Neuronal stem cell (in vitro differentiated cells): ENCODE data around the gene KRT15.

ENCODE experiments used
- DNase-seq: peaks from one replicate; pipeline ENCODE4 v3.0.0-alpha.2; 2013; ENCODE audit warnings: low spot score
- H2AFZ ChIP-seq: one replicate; pipeline ENCODE4 v1.6.1; 2013; ENCODE audit warnings: mild to moderate bottlenecking, low read length, inconsistent platforms
- H2AK5ac ChIP-seq: 2 replicates; pipeline ENCODE4 v1.6.1; 2013; ENCODE audit warnings: low read depth, mild to moderate bottlenecking, inconsistent platforms, low read length, moderate library complexity, mixed read lengths
- H2BK120ac ChIP-seq: 2 replicates; pipeline ENCODE4 v1.6.1; 2013; ENCODE audit warnings: low read depth, mild to moderate bottlenecking, inconsistent platforms, low read length, moderate library complexity, mixed read lengths
- H2BK12ac ChIP-seq: one replicate; pipeline ENCODE4 v1.6.1; 2013; ENCODE audit warnings: low read length, inconsistent platforms
- H2BK15ac ChIP-seq: 2 replicates; pipeline ENCODE4 v1.6.1; 2013; ENCODE audit warnings: mild to moderate bottlenecking, low read length, inconsistent platforms, mixed read lengths
- H2BK5ac ChIP-seq: one replicate; pipeline ENCODE4 v1.6.1; 2013; ENCODE audit warnings: inconsistent platforms, mild to moderate bottlenecking, low read length, moderate library complexity
- H3K14ac ChIP-seq: one replicate; pipeline ENCODE4 v1.6.1; 2013; ENCODE audit warnings: low read length, inconsistent platforms
- H3K18ac ChIP-seq: 2 replicates; pipeline ENCODE4 v1.6.1; 2013; ENCODE audit warnings: low read length, inconsistent platforms
- H3K23ac ChIP-seq: 2 replicates; pipeline ENCODE4 v1.6.1; 2013; ENCODE audit warnings: low read depth, mild to moderate bottlenecking, mixed read lengths, low read length, inconsistent platforms; ENCODE audit not compliant: poor library complexity
- H3K27ac ChIP-seq: replicated peaks from 3 replicates; pipeline ENCODE4 v1.5.1; 2013; ENCODE audit warnings: low read length, inconsistent platforms
- H3K27me3 ChIP-seq, 3 experiments: 2 replicates each; pipeline ENCODE4 v1.6.1; 2013; ENCODE audit warnings: low read length in 3 of 3, mild to moderate bottlenecking in 2 of 3, inconsistent platforms in 1 of 3, low read depth in 1 of 3, mixed read lengths in 1 of 3, moderate library complexity in 1 of 3; ENCODE audit not compliant: control insufficient read depth in 3 of 3, insufficient read depth in 3 of 3
- H3K36me3 ChIP-seq, 2 donors: replicated peaks in 1 of 2; 2 replicates each; pipeline ENCODE4 v1.6.1; 2013; ENCODE audit warnings: low read length in 2 of 2; ENCODE audit not compliant: control insufficient read depth in 2 of 2, insufficient read depth in 2 of 2
- H3K4ac ChIP-seq: 2 replicates; pipeline ENCODE4 v1.6.1; 2013; ENCODE audit warnings: inconsistent platforms, mild to moderate bottlenecking, low read length, moderate library complexity
- H3K4me1 ChIP-seq, 2 donors: 1 replicate in 1 of 2; 2 replicates in 1 of 2; pipeline ENCODE4 v1.6.1; 2013; ENCODE audit warnings: low read length in 2 of 2, low read depth in 1 of 2; ENCODE audit not compliant: control insufficient read depth in 2 of 2, insufficient read depth in 1 of 2
- H3K4me2 ChIP-seq: one replicate; pipeline ENCODE4 v1.6.1; 2013; ENCODE audit warnings: mild to moderate bottlenecking, low read length, inconsistent platforms; ENCODE audit not compliant: insufficient read depth, poor library complexity, severe bottlenecking
- H3K4me3 ChIP-seq, 2 donors: 2 replicates each; pipeline ENCODE4 v1.5.1; 2013; ENCODE audit warnings: low read length in 2 of 2, mild to moderate bottlenecking in 2 of 2, inconsistent platforms in 1 of 2, moderate library complexity in 1 of 2
- H3K79me1 ChIP-seq: one replicate; pipeline ENCODE4 v1.6.1; 2013; ENCODE audit warnings: low read depth, mild to moderate bottlenecking, inconsistent platforms, low read length, moderate library complexity
- H3K9ac ChIP-seq: one replicate; pipeline ENCODE4 v1.6.1; 2013; ENCODE audit warnings: mild to moderate bottlenecking, low read depth, low read length, inconsistent platforms; ENCODE audit not compliant: poor library complexity
- H3K9me3 ChIP-seq, 2 donors: replicated peaks in 1 of 2; 2 replicates each; pipeline versions ENCODE3 to v1.6.1; 2013; ENCODE audit warnings: low read length in 2 of 2, mild to moderate bottlenecking in 2 of 2, inconsistent platforms in 1 of 2, low read depth in 1 of 2, mixed read lengths in 1 of 2, moderate library complexity in 1 of 2; ENCODE audit not compliant: control insufficient read depth in 2 of 2, insufficient read depth in 1 of 2
- H4K8ac ChIP-seq: one replicate; pipeline ENCODE4 v1.6.1; 2013; ENCODE audit warnings: low read depth, mild to moderate bottlenecking, inconsistent platforms, low read length, moderate library complexity
- H4K91ac ChIP-seq: one replicate; pipeline ENCODE4 v1.6.1; 2013; ENCODE audit warnings: low read length, low read depth, mild to moderate bottlenecking, inconsistent platforms; ENCODE audit not compliant: poor library complexity
- WGBS, 2 donors: extraction: QIAGEN DNeasy Blood & Tissue Kit; methylation state at CpG; one replicate each; pipeline ENCODE4 v1.1.7; 2013; ENCODE audit warnings: missing lambda C conversion rate in 2 of 2, mixed read lengths in 1 of 2; ENCODE audit not compliant: insufficient read length in 2 of 2, insufficient replicate concordance in 1 of 2; ENCODE audit errors: extremely low coverage in 2 of 2; 5-methylcytosine and 5-hydroxymethylcytosine counted together

Gene KRT15

DNA sequence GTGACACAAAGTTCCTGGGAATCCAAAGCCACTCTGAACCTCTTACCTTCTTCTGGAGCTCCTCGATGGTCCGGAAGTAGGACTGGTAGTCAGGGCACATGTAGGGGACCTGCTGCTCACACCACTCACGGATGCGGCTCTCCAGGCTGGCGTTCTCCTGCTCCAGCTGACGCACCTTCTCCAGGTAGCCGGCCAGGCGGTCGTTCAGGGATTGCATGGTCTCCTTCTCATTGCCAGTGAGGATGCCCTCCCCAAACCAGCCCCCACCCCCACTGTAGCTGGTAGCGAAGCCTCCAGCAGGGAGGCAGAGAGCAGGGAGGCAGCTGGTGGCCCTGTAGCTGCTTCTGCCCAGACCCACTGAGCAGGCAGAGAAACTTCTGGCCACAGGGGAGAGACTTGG lies 38.1 kb downstream of the KRT15 start:
- Histone ChIP-seq H3K9ac (no peak overlapping the region), H3K27me3 (peaks cover 0 to 1% (median 0%) of the 10 kb centered on the region in 3 experiments), H2BK120ac (no peak overlapping the region), H3K4me3 (no peak overlapping the region), H3K23ac (no peak overlapping the region), H3K36me3 (no peaks in the 10 kb centered on the region), H3K27ac (no peak overlapping the region), H2BK5ac (no peak overlapping the region), H4K8ac (no peak overlapping the region), H3K18ac (no peak overlapping the region), H3K4me2 (no peak overlapping the region), H2AFZ (no peak overlapping the region), H3K14ac (no peak overlapping the region), H2BK12ac (no peak overlapping the region), H4K91ac (no peak overlapping the region), H3K9me3 (no peaks in the 10 kb centered on the region), H2BK15ac (no peak overlapping the region), H3K79me1 (no peaks in the 10 kb centered on the region), H3K4ac (no peak overlapping the region), H3K4me1 (peaks cover 0 to 6% of the 10 kb centered on the region in 2 donors), H2AK5ac (no peak overlapping the region)
- DNase-seq: no peak
- no CpG with 5 or more reads among the region's 10 CpGs for WGBS, 2 donors

DNA sequence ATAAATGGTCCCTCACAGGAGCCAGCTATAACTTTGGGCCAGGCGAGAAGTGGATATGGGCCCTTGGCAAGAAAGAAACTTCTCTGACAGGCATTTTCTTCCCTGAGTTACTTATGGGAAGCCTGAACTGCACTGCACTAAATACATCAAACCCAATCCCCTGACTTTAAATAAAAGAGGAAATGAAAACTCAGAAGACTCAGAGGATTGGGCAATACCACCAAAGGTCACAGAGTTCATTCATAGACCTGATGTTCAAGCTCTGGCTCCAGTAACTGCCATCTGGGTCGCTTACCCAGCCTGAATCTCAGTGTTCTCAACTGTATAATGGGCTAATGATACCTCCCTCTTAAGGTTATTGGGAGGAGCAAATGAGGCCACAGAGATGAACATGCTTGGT lies 38.6 kb downstream of the KRT15 start:
- Histone ChIP-seq H2BK15ac (no peak overlapping the region), H3K23ac (no peak overlapping the region), H3K4me1 (peaks cover 0 to 6% of the 10 kb centered on the region in 2 donors), H3K4ac (no peak overlapping the region), H3K9me3 (no peaks in the 10 kb centered on the region), H2BK12ac (no peak overlapping the region), H4K91ac (no peak overlapping the region), H3K18ac (no peak overlapping the region), H4K8ac (no peak overlapping the region), H2BK120ac (no peak overlapping the region), H3K36me3 (no peaks in the 10 kb centered on the region), H3K14ac (no peak overlapping the region), H3K9ac (no peak overlapping the region), H3K4me3 (no peak overlapping the region), H2BK5ac (no peak overlapping the region), H2AK5ac (no peak overlapping the region), H2AFZ (no peak overlapping the region), H3K27me3 (no peaks in the 10 kb centered on the region), H3K4me2 (no peak overlapping the region), H3K27ac (no peak overlapping the region), H3K79me1 (no peaks in the 10 kb centered on the region)
- WGBS, 2 donors: no CpG with 5 or more reads among the region's 2 CpGs
- DNase-seq: no peak

DNA sequence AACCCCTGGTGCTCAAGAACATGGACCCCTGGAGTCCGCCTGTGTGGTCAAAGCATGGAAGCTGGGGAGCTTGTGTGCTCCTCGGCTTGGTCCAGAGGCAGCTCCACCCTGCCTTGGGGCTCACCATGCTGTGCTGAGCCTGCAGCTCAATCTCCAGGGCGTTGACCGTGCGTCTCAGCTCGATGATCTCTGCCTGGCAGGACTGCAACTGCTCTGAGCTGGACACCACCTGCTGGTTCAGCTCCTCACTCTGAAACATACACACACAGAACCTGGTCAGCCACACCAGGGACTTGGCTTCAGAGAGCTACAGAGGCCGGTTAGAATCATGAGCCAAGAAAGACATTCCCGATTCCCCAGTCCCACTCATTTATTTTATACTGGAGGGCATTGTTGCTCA lies 40.5 kb downstream of the KRT15 start:
- no peak overlapping the region for H3K23ac ChIP-seq
- H3K18ac ChIP-seq: peak overlapping the region; percentile 11
- H3K9ac ChIP-seq: no peak overlapping the region
- H3K36me3 ChIP-seq: no peaks in the 10 kb centered on the region
- no peak overlapping the region for H2BK5ac ChIP-seq
- H2AFZ ChIP-seq: no peak overlapping the region
- H3K9me3 ChIP-seq: no peaks in the 10 kb centered on the region
- H3K14ac ChIP-seq: no peak overlapping the region
- no peak overlapping the region for H2BK12ac ChIP-seq
- H3K27ac ChIP-seq: no peak overlapping the region
- H2BK120ac ChIP-seq: no peak overlapping the region
- peaks cover 0 to 1% of the 10 kb centered on the region in 2 donors for H3K4me1 ChIP-seq
- H3K4ac ChIP-seq: no peak overlapping the region
- H4K8ac ChIP-seq: no peak overlapping the region
- no peak overlapping the region for H2AK5ac ChIP-seq
- no peak overlapping the region for H2BK15ac ChIP-seq
- no peak for DNase-seq
- WGBS, 2 donors: no CpG with 5 or more reads among the region's 8 CpGs
- H3K4me3 ChIP-seq: peak overlapping the region in 1 of 2 donors; percentile 5
- H3K27me3 ChIP-seq: no peaks in the 10 kb centered on the region
- no peak overlapping the region for H3K4me2 ChIP-seq
- H4K91ac ChIP-seq: no peak overlapping the region
- no peaks in the 10 kb centered on the region for H3K79me1 ChIP-seq

DNA sequence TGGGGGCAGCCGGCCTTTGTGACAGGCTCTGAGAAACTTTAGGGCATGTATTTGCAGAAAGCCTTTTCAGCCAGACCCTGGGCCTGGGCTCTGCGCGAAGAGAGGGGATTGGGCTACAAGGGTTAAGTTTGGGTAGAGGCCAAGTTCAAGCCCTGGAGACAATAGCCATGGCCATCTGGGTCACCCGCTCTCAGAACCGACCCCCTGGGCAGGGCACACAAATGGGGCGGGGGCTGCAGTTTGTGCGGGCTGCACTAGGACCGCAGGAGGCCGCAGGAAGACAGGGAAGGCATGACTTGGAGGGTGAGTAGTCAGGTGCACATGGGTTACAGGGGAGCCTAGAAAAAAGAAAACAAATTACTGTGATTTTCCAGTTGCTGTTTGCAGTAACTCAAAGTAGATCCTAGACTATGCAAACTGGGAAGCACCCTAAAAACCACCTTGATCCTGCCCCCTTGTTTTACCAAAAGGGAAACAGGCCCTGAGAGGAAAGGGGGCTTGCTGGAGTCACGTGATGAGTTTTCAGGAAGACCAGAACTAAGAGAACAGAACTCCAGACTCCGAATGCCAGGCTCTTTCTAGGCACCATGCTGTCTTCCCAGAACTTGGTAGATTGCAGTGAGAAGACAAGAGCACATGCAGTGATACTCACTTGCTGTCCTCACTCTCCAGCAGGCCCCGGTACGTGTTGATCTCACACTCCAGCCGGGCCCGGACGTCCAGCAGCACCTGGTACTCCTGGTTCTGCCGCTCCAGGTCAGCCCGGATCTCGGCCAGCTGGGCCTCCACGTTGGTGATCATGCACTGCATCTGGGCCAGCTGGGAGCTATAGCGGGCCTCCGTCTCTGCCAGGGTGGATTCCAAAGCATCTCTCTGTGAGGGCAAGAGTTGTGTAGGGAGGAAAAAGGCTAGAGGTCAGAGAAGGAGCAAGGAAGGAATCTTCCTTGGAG lies 41.5 kb downstream of the KRT15 start:
- H3K18ac ChIP-seq: no peak overlapping the region
- no peaks in the 10 kb centered on the region for H3K79me1 ChIP-seq
- H3K4me2 ChIP-seq: no peak overlapping the region
- no peak overlapping the region for H3K4me3 ChIP-seq
- no peak overlapping the region for H2BK15ac ChIP-seq
- H4K91ac ChIP-seq: no peak overlapping the region
- DNase-seq: no peak
- H3K23ac ChIP-seq: no peak overlapping the region
- H3K4ac ChIP-seq: no peak overlapping the region
- no CpG with 5 or more reads among the region's 22 CpGs for WGBS, 2 donors
- no peak overlapping the region for H2AFZ ChIP-seq
- no peak overlapping the region for H2AK5ac ChIP-seq
- no peaks in the 10 kb centered on the region for H3K9me3 ChIP-seq
- no peak overlapping the region for H2BK120ac ChIP-seq
- no peak overlapping the region for H3K9ac ChIP-seq
- no peaks in the 10 kb centered on the region for H3K36me3 ChIP-seq
- H3K14ac ChIP-seq: no peak overlapping the region
- H2BK12ac ChIP-seq: no peak overlapping the region
- H3K4me1 ChIP-seq: peaks cover 0 to 1% of the 10 kb centered on the region in 2 donors
- H3K27ac ChIP-seq: no peak overlapping the region
- H2BK5ac ChIP-seq: no peak overlapping the region
- H4K8ac ChIP-seq: no peak overlapping the region
- no peaks in the 10 kb centered on the region for H3K27me3 ChIP-seq
